Measurements from ENCODE around the gene DOCK1.

Gene DOCK1

GRCh38 chr10:127148933-127149220 is 243.6 kb downstream of the DOCK1 start:
- no peak for DNase-seq

- no peak for DNase-seq
Observed at GRCh38 chr10:127149501-127150081, 244.4 kb downstream of the DOCK1 start.

DNA sequence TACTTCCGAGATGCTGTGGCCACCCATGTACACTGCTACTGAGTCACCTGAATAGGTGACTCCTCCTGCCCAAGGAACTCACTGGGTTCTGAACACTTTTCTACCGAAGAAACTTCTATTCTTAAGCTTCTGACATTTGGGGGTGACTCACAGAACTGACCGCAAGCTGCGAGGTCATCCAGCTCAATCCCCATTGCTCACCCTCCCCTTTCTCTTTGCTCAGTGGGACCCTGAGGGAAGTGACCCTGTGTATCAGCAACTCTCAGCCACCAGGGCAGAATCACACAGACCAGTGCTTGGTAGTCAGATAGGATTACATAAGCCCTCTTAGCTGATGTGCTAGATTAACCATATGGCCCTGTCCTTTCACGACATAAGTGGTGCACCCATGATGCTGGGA is 244.9 kb downstream of the DOCK1 start:
- no peak for DNase-seq

DNA sequence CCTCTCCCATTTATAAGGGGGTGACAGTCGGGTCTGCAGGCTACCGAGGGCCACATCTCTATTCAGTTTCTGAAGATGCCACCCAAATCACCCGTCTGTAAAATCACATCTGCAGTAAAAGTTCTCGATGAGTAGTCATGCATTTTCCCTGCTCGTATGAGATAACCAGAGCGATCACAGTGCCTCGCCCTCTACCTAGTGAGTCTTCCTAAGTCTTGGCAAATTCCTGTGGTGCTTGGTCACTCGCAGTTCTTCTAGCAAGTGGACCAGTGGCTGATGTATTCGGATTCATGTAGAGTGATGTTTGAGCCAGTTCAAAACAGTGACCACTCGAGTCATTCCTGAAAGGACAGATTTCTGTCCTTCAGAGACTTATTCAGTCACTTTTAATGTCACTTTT is 246.3 kb downstream of the DOCK1 start:
- DNase-seq = no peak

- no peak for DNase-seq
Observed at GRCh38 chr10:127151981-127152699, 246.9 kb downstream of the DOCK1 start.

- no peak for DNase-seq
Observed at GRCh38 chr10:127153181-127153580, 248.0 kb downstream of the DOCK1 start.

- no peak for DNase-seq
Observed at GRCh38 chr10:127154831-127155620, 249.8 kb downstream of the DOCK1 start.

- no peak for DNase-seq
Observed at GRCh38 chr10:127157089-127157488, 251.9 kb downstream of the DOCK1 start.

GRCh38 chr10:127157506-127158200 is 252.4 kb downstream of the DOCK1 start:
- DNase-seq = no peak

DNA sequence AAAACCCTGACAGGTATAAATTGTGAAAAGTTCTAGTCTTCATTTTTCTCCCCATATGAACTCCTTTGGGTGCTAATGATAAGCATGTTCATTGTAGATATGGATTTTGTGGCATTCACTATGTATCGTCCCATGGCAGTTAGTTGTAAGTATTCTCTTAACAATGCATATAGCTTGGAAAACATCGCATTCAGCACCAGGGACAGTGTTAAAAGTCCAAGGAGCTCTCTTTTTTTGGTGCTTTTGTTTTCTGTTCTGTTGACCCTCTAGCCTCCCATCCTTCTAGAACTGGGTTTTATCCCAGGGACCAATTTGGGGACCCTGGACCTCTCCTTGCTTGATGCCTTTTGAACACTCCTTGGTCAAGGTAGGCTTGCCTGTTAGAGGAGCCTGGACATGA is 253.4 kb downstream of the DOCK1 start:
- no peak for DNase-seq

GRCh38 chr10:127159648-127160245 is 254.5 kb downstream of the DOCK1 start:
- DNase-seq = no peak

DNA sequence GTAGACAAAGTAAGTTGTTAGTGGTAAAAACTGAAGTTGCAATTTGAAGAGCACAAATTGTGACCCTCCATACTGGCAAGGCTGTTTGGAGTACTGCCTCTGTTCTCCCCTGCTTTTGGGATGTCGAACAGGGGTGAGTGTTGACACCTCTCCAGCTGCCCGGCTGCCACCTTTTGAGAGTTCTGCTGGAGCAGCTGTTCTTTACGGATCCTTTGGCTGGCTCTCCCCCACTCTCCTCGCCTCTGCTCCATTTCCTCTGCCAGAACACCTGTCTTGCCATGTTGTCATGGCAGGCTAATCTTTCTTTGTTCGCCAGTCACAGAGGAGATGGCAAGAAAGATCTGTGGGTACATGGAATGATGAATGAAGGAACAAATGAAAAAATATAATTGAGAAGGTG is 256.3 kb downstream of the DOCK1 start:
- no peak for DNase-seq

DNA sequence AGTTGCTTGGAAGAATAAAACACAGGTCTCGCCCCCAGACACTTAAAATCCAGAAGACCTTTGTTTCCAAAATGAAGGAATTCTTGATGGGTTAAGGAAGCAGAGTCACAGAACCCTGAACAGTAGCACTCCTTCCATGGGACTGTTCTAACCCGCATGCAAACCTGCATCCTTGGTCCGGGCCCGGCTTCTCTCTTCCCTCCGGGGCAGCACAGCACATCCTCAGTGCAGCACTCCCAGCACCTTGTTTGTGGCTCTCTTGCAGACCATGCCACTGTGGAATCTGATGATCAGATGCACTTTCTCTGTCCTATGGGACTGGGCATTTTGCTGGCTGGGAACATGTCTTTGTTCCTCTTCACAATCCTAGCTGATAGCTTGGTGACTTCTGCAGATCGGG is 257.6 kb downstream of the DOCK1 start:
- DNase-seq = no peak

DNA sequence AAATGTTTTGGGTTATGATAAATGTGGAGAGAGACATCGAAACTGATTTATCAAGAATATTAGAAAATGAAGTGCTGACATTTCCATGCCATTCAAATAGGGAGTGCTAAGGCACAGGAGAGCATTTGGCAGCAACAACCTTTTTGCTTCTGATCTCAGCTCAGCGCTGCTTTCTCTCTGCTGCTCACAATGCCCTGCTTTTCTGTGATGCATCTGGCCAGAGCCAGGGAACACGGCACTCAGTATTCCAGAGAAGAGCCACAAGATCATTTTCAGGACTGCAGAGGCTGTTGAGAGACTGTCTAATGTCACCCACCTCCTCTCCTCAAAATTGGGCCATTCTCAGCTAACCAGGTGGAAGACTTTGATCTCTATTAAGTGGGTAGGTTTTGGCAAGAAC is 263.0 kb downstream of the DOCK1 start:
- no peak for DNase-seq

- no peak for DNase-seq
Observed at GRCh38 chr10:127174866-127175265, 269.6 kb downstream of the DOCK1 start.

DNA sequence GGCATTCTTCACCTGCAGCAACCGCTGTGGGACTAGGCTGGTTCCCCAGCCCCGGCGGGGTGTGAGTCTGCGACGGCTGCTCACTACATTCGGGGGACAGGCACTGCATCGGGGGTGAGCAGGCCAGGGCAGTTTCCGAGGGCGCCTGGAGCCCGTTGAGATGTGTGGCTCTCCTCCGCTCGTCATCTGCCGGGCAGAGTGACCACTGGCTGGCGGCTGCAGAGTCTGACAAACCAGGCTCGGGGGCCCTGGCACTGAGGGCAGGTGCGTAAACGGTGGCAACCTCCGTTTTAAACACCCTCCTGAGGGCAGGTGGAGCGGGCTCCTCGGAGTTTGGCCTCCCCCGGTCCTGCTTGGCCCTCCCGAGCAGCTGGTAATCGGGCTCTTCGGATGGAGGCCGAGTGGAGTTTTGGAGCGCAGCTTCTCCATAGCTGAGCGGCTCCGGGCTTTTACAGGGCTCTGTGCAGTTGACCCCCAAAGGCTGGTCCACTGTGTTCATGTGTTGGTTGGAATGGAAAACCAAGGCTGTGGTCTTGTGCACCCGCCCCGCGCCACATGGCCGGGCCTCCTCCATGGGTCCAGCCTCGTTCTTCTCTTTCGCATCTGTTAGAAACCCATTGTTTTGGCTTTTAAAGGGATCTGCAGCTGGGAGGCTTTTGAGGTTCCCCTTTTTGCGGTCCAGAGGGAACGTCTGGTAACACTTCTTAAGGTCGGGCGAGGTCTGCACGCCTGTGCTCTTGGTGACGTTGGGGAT is 270.3 kb downstream of the DOCK1 start:
- DNase-seq = no peak

DNA sequence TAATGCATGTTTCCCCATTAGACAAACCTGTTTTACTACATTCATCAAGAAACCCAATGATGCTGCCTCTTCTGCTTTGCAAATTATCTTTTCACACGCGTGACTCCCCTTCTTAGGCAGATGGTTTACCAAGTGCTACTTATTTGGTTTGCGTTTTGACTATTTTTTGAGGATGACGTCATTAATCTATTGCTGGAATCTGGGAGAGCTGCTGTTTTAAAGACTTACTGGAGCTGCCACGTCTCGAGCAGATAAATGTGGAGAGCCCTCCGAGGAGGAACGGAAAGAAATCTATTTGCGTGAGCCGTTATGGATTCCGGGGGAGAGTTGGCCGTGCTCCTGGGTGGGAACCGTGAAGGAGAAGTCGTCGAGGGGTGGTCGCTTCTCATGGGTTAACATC is 271.4 kb downstream of the DOCK1 start:
- no peak for DNase-seq

DNA sequence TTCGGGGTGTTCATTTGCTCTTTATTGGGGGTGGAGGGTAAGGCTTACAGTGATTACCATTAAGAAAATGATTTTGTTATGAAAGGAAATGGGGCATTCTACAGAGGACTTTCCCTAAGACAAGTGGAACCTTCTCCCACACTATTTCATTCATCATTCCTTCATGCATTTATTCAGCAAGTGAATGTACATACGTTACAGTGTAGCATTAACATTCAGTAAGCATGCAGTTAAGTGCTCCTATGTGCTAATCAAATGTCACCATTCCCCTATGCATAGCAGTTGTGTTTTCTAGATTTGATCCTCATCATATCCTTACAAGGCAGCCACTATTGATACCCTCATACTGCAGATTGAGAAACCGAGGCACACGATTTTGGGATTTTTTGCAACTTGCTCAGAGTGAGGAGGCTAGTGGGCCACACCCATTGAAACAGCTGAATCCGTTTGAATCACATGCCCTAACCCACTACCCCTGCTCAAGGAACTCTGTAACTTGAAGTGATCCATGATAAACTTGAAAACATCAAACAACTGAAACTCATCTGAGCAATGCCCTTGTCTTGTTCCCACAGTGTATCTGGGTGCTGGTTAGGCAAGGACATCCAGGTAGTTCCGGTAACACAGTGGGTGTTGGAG is 274.5 kb downstream of the DOCK1 start:
- no peak for DNase-seq

GRCh38 chr10:127182161-127182560 is 276.9 kb downstream of the DOCK1 start:
- no peak for DNase-seq

DNA sequence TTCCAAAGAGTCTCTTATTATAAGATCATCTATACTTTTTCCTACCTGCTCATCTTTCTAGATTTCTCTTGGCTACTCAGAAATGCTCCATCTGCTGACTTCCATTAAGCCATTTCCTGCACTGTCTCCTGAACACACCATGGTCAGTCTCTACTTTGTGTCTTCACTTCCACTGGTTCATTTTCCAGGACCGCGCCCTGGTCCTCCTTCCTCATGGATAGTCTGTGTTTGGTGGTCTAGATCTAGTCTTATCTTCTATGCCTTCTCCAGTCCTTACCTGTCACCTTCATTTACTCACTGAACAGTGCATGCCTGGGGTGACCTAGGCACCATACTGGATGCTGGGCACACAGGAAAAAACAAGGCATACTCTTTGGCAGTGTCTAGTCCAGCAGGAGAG is 279.4 kb downstream of the DOCK1 start:
- DNase-seq = no peak

DNA sequence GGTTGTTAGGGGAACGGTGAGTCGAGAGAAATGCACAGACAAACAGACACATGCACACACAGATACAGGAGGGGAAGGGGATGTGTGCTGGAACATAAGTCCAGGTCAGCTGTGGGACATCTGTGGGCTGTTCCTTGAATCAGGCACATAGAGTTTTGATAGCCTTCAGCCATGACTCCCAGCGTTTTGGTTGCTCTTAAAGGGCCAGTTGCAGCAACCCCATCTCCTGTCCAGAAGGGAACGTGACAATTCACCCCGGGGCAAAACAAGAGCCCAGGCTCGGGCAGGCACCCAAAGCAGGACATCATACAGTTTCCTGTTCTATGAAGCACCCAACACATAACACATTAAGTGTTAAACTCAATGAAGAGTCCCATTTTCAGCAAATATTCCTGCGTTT is 281.6 kb downstream of the DOCK1 start:
- no peak for DNase-seq

GRCh38 chr10:127189226-127189625 is 284.0 kb downstream of the DOCK1 start:
- DNase-seq = no peak
